HG02973 (cell line): ENCODE data around the gene RNF225.
"Not testable (repeated sequence)": the region's sequence is repeated elsewhere in the genome, so short reads cannot be mapped to it uniquely, and the experiment has no call there.

ENCODE experiments used
- ATAC-seq: cut with Tn5 transposase; IDR thresholded peaks from one replicate; pipeline ENCODE4 v1.9.1; 2021; ENCODE audit warnings: moderate library complexity; ENCODE audit not compliant: unreplicated experiment

RNF225 gene

DNA sequence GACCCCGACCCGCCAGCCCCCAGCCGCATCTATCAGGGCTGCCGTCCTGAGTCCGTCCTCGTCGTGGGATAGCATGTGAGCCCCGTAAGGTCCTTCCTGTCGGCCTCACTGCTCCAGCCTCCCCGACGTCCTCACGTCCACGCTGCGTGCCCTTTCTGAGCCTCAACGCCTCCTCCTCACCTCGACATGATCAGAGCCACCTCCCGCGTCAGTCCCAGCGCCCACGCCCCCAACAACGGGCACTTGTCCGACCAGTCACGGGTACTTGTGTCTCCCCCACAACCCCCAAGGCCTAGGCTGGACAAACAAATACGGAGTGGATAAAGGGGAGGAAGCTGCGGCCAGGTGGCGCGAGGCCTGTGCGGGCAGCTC lies 33.6 kb upstream of the RNF225 start:
- peak; percentile 18 for ATAC-seq

DNA sequence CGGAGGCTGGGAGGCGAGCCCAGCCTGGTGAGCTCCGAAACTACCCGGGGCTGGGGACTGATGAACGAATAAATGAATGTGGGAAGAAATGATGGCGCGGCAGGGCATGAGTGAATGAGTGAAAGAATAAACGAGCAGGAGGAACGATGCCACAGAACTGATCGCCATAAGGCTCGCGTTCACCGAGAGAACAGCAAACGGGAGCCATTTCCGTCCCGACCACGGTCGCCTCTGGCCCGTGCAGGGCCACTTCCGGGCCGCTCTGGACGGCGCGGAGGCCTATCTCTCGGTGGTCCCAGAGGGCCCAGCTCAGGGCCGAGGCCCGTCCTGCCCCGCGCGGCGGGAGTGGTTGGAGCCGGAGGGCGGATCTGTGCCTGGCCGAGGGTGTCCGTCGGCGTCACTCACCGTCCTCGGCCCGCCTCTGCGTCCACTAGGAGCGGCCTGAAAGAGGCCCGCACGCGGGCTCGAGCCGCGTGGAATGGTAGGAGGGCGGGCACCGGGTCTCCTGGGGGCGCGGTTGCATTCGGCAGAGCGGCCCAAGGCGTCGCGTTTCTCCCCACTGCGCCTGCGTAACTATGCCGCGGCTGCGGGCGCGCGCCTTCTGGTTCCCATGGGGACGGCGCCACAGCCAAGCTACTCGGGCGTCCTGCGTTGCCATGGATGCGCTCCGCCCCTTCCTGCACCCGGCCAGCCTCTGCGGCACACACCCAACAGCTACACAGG lies 33.0 kb upstream of the RNF225 start, which contains the start of gene ZNF497:
ZNF497 (minus strand) TSS at position 480 of the 723 bp plus-strand sequence. CDS start 5,116 bp downstream, outside the sequence.
- ATAC-seq, result peak; percentile 75

DNA sequence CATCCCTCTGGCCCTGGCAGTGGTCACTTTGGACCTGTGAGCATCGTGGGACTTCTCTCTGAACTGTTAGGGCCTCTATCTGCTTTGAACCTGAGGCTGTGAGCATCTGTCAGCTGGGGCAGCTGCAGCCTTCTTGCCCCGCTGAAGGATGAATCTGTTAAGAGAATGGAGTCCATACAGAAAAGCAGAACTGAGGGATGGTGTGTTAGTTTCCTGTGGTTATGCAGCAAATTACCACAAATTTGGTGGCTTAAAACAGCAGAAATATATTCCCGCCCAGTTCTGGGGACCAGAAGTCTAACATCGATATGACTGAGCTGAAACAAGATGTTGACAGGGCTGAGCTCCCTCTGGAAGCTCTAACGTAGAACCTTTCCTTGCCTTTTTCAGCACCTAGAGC lies 31.3 kb upstream of the RNF225 start:
- ATAC-seq, result no peak

DNA sequence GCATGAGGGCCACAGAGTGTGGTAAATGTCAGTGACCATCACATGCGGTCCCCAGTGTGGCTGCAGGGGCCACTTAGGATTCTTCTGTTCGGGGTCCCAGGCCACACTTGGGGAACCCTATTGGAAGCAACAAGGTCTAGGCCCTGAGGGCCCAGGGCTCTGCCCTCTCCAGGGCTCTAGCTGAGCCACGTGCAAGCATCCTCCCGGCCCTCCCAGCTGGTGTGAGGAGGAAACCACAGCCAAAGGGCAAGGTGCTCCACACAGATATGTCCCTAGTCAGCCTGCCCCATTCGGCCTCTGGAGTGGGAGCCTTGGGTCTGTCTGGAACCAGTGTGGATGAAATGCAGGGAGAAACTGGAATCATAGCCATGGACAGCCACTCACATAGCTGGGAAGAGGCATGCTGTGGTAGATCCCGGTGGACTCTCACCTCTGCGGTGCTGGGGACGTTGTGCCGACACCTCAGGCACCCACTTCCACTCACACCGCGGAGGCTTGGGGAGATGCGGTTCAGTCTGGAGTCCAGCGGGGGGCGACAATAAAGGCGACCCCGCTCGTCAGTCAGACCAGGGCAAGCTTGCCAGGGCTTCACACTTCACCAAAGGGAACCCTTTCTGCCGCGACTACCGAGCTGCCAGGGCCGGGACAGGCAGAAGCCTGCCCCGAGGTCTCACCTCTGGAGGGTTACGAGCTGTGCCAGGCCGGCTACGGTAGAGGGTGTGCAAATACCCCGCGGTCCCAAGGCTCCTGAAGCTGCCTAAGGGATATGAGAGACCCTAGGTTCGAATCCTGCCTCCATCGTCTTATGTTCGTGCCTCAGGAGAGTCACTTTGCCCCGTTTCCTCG lies 28.6 kb upstream of the RNF225 start:
- no peak for ATAC-seq

DNA sequence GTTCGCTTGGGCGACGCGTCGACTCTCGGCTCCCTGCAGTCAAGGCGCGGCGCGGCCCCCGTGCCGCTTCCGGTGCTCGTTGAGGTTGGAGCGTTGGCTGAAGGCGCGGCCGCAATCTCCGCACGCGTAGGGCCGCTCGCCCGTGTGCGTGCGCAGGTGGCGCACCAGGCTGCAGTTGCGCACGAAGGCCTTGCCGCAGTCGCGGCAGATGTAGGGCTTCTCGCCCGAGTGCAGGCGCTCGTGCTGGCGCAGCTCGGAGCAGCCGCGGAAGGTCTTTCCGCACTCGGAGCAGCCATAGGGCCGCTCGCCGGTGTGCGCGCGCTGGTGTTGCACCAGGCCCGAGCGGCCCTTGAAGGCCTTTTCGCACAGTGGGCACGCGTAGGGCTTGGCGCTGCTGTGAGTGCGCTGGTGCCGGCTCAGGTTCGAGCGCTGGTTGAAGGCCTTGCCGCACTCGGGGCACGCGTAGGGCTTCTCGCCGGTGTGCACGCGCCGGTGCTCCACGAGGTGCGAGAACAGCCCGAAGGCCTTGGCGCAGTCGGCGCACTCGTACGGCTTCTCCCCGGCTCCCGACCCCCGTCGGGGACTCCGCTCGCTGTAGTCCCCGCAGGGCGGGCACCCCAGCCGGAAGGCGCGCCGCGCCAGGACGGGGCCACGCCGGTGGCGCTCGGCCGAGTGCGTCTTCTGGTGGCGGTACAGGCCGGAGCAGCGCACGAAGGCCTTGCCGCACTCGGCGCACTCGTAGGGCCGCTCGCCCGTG lies 27.6 kb upstream of the RNF225 start:
- no peak for ATAC-seq

DNA sequence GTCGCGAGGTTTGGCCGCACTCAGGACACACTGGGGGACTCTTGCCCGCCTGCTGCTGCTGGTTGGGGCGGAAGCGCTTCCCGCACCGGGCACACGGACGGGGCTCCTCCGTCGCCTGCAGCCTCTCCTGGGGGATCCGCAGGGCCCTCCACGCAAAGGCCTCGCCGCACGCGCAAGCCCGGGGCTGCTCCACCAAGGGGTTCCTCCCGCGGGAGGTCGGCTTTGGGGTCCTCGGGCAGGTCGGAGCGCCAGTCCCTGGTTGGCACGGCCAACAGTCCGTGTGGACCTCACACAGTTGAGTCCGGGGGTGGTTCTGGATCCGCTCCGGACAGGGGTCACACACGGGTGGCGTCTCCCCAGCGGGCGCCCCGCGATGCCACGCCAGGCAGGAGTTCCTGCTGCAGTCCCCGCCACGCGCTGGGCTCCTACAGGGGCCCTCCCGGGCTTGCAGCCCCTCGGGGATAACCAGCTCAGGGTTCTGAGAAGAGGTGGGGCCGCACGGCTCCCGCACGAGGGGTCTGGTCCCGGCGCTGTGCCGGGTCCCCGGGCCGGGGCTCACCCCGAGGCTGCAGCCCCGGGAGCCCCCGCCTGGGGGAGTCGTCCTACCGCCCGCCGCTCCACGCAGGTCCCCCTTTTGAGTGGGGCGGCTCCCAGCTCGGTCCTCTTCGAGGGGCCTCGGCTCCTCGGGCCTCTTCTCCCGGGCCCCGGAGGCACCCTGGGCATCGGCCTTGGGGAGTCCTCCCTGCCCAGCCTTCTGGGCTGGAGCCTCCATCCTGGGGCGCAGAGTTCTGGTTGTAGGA lies 26.7 kb upstream of the RNF225 start:
- no peak for ATAC-seq

DNA sequence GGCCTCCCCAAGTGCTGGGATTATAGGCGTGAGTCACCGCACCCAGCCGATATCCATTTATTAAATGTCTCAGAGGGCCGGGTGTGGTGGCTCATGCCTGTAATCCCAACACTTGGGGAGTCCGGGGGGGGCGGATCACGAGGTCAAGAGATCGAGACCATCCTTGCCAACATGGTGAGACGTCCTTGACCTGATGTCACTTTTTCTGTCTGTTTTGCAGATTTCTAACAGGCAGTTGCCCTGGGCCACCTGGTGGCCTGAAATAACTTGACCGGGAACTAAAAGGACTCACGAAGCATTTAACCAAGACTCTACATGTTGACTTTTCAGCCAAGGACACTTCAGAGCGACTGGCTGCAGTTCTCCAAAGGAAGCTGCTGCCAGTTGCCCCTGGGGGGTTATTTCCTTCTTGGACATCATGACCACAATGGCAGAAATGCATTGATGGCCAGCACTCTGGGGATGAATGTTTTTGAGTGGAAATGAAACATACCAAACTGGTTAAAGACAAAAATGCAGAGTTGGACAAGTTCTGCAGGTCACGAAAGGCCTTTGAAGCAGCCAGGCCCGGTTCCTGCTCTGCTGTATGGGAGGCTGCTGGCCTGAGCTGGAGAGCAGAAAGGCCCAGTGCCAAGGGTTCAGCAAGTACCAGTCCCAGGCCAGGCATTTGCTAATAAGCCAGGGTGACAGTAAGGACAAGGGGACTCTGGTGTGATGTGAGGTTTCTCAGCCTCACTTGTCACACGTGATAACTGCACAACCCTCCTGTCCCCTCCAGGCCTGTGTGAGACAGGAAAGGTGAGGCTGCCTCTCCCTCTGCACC lies 22.9 kb upstream of the RNF225 start:
- ATAC-seq, result no peak

DNA sequence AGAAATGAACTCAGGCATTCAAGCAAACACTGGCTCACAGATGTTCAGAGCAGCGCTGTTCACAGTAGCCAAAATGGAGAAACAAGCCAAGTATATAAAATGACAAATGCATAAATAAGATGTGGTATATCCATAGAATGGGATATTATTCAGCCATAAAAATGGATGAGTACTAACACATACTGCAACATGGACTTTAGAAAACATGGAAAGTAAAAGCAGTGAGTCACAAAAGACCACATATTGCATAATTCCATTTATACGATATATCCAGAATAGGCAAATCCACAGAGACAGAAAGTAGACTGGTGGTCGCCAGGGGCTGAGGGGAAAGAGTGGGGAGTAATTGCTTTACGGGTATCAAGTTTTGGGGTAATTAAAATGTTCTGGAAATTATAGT lies 21.3 kb upstream of the RNF225 start:
- no peak for ATAC-seq

DNA sequence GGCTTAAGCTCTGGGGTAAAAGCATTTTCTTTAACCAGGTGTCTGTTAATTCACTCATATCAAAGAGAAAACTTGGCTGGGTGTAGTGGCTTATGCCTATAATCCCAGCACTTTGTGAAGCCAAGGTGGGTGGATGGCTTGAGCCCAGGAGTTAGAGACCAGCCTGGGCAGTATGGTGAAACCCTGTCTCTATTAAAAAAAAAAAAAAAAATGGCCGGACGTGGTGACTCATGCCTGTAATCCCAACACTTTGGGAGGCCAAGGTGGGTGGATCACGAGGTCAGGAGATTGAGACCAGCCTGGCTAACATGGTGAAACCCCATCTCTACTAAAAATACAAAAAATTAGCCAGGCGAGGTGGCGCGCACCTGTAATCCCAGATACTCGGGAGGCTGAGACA lies 18.7 kb upstream of the RNF225 start:
- ATAC-seq, result not testable (repeated sequence)

DNA sequence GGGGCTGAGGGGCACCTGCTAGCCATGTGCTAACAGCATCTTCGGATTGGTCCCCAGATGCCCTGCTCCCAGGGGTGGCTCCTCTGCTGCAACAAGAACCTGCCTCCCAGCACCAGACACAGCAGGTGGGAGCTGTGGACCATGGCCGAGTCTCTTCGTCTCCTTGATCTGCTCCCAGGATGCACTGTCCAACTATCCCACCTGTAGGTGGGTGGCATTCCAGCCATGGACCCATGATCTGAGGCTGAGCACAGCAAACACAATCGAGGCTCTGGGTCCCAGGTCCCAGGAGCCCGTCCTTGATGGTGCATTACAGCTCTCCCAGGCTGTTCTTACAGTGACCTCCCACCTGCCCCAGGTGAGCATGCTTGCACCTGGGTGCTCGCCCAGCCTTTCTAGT lies 16.2 kb upstream of the RNF225 start:
- ATAC-seq, result no peak

DNA sequence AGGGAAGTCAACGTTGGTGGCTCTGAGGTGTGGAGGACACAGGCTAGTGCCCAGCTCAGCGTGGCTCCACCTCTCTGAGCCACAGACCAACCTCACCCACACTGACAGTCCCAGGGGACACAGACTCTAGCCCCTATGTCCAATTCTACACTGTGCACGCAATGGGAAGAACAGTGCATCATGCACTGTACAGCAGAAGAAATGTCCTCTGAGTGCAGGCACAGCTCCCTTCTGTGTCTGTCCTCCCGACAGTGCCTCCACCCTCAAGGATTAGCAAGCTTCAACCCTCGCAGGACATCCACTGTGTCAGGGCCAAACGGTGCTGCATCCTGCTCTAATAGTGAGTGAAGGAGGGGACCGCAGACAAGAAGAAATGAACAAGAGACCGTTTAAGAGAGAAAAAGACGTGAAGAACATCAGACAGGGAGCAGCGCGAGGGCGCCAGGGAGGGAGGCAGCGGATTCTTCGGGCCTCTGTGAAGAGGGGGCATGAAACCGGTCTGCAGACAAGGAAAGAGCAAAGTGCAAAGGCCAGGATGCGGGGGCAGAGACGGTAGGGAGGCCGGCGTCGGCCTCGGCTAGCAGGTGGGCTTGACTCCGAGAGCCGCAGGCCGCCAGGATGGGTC lies 15.3 kb upstream of the RNF225 start:
- no peak for ATAC-seq

DNA sequence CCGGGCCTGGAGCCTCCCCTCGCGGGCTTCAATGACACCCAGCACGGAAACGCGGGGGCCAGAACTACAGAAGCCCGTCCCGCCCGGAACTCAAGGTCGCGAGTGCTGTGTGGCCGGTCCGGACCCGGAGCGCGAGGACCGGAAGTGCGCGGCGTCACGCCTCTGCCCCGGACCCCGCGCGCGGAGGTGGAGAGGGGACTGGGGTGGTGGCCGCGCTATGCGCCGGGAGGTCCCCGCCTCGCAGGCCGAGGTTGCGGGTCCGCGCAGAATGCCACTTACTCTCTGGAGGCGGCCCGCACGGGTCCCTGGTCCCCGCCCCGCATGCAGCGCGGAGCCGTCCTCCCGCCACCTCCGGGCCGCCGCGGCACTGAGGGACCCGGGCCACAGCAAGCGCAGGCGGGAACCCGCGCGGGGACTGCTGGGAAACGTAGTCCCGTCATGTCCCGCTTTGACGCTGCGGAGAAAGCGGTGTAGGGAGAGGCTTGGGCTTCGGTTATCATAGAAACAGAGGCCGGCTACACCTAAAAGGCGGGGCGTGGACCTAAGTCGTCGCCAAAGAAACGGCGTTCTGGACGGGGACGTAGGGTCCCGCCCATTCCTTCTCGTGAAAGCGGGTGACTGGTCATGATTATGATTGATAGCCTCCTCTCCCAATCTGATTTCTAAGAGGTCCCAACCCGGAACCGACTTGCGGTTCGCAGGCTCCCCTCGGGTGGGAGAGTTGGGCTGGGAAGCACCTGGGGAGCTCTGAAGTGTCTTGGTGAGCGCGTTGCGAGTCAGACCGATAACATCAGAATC lies 14.6 kb upstream of the RNF225 start, which contains the start of gene ZNF837:
ZNF837 (minus strand) TSS at position 369 of the 798 bp plus-strand sequence. CDS start 11,698 bp downstream, outside the sequence.
- ATAC-seq, result peak; percentile 67

DNA sequence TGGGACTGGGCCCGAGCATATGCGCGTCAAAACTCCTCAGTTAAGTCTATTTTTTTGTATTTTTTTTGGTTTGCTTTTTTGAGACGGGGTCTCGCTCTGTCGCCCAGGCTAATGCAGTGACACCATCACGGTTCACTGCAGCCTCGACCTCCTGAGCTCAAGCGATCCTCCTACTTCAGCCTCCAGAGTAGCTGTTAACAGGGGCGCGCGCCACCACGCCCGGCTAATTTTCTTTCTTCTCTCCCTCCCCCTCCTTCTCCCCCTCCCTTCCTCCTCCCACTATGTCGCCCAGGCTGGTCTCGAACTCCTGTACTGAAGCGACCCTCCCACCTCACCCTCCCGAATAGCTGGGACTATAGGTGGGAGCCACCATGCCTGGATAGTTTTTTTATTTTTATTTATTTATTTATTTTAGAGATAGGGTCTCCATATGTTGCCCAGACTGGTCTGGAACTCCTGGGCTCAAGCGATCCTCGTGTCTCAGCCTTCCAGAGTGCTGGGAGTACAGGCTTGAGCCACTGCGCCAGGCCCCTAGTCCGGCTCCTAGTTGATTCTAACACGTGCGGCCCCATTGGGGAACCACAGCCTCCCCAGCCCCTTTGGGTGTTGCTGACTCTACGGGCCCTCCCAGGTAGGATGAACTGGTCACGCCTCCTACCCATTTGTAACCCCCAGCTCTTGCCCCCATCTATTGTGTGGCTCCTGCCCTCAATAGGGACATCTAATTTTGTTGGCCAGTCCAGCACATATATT lies 13.8 kb upstream of the RNF225 start:
- ATAC-seq, result no peak

DNA sequence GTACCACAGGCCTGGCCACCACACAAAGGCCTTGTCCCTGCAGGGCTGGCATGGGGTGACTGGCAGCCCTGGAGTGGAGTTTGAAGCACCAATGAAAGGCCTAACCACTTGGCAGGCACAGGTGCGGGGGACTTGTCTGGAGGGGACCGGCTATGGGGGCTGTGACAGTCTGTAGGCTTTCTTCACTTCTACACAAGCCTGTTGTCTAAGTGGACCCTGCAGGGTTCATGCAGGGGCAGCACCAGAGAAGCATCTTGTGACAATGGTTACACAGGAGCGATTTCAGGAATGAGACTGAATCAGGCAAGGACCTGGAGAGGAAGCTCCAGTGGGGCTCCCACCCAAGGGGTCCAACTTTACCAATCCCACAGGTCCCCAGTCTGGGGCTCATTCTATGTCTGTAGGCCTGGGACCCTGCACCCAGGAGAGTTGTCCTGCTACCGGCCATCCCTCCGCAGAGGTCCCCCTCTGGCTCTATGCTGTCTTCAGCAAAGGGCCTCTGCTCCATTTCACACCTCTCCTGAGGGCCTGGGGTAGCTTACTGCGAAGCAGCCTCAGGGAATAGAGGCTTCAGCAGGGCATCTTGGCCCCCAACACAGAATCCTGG lies 12.4 kb upstream of the RNF225 start:
- ATAC-seq, result no peak

DNA sequence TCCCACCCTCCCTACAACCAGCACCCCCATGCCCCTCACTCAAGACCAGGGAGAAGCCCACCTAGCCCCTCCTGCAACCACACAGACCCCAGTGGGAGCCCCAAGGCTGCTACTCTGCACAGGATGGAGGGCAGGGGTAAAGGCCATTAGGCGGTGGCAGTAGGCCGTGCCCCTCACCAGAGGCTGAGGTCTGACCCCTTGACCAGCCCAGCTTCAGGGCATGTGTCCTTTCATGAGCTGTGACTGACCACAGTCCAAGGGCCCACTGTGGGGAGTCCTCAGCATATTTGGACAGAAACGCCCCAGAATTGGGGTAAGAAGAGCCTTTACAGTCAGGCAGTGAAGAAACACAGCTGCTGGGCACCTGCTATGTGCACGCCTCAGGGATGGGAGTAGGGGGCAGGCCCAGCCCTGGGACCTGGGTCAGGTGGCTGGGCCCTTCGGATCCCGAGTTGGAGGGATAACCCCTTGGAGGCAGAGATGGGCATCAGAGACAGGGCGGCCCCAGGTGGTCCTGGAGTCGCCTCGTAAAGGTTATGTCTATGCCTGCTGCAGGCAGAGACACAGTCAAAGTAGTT lies 10.1 kb upstream of the RNF225 start:
- no peak for ATAC-seq

DNA sequence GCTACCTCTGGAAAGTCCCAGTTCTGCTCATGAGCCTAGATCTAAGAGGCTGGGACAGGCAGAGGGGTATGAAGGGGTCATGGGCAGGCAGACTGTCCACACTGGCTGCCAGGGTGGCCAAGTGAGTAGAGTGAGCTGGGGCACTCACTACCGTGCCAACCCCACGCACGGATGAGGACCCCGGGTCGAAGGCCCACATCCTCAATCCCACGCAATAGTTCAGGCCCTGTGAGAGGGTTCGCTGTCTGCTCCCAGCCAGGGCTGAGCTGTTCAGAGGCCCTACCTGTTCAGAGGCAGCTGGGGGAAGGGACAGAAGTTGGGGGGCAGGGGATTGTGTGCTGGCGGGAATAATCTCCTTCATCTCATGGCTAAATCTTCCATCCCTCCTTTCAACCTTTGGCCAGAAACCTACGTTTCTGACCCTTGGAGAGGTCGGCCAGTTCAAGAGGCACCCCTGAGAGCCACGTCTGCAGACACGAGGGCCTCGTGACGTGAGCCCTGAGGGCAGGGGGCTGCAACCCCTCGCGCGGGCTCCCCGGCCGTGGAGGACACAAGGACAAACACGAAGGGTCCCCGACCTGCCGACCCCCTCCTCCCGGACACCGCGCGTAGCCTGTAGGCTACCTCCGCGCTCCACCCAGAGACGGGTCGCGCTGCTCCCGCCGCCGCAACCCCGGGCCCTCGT lies 9.4 kb upstream of the RNF225 start:
- ATAC-seq, result no peak
